Activated CD4-positive, CD25-positive, alpha-beta regulatory T cell treated with anti-CD3 and anti-CD28 coated beads, Interleukin-2, amount 50 U/mL, for 16 hours (primary cell): ENCODE data around the gene NMT1.

ENCODE experiments used
- DNase-seq: peaks from one replicate; pipeline ENCODE4 v3.0.0-alpha.2; 2020; ENCODE audit warnings: low read depth, low spot score

NMT1 gene

DNA sequence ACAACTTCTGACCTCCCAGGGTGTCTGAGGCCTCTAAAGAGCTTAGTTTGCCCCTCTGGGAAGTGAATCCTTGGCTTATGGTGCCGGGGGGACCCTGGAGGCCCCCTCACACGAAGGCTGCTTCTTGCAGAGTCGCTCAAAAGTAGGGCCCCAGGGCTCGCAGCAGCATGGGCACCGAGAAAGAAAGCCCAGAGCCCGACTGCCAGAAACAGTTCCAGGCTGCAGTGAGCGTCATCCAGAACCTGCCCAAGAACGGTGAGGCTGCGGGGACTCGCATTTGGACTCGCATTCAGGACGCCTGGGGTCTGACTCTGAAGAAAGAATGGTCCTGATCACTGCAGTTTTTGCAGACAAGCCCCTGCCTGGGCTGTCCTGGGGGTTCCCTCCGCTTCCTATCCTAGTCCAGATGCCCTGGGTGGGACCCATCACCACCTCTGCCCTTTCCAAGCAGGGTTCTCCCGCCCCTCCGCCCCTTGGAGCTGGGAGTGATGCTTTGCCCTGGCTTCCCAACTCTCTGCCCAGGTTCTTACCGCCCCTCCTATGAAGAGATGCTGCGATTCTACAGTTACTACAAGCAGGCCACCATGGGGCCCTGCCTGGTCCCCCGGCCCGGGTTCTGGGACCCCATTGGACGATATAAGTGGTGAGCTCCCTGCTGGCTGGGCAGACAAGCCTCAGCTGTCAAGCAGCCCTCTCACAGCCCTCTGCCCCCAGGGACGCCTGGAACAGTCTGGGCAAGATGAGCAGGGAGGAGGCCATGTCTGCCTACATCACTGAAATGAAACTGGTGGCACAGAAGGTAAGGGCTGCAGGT, 75.1 kb downstream of the NMT1 start:
- no peak for DNase-seq

DNA sequence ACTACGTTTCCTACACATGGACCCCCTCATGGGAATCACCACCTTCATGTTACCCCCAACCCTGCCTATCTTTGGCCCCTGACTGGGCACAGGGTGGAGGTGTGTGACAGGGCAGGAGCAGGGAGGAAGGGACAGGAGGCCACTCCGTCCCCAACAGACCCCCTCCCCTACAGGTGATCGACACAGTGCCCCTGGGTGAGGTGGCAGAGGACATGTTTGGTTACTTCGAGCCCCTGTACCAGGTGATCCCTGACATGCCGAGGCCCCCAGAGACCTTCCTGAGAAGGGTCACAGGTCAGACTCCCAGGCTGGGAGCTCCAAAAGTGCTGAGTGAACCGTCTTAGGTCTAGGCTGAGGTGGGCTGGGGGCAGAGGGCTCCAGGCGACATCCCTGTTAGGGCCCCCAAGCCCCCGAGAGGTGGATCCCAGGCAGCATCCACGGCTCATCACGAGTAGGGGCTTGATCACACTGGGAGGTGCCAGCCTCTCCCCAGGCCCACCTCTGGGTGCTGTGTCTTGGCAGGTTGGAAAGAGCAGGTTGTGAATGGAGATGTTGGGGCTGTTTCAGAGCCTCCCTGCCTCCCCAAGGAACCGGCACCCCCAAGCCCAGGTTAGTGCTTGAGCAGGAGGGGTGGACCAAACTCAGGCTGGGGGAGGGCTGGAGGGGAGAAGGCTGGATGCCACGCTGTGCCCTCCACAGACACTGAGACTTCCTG, 75.9 kb downstream of the NMT1 start:
- no peak for DNase-seq

DNA sequence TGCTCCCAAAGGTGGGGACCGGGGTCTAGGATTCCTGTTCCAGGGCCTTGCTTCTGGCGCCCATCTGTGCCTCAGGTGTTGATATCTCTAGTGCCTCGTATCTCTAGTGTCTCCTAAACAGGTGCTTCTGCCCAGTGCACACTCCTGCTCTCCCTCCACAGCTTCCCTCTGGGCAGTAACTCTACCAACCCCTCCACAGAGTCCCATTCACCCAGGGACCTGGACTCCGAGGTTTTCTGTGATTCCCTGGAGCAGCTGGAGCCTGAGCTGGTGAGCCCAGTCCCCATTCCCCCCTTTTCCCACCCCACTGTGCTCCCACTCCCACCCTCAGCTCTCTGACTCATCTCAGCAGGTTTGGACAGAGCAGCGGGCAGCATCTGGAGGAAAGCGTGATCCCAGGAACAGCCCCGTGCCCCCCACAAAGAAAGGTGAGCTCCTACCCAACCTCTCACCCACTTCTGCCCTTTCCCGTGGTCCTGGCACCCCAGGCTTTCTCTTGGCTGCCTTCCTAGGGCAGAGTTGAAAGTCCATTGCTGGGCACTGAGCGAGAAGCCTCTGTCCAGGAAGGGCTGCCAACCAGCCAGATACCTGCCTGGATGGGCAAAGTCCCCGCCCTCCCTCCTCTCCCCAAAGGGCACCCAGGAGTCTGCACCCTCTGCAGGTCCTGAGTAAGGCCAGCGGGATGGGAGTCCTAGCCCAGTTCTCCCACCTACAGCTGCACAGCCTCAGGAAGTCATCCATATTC, 76.6 kb downstream of the NMT1 start:
- no peak for DNase-seq

DNA sequence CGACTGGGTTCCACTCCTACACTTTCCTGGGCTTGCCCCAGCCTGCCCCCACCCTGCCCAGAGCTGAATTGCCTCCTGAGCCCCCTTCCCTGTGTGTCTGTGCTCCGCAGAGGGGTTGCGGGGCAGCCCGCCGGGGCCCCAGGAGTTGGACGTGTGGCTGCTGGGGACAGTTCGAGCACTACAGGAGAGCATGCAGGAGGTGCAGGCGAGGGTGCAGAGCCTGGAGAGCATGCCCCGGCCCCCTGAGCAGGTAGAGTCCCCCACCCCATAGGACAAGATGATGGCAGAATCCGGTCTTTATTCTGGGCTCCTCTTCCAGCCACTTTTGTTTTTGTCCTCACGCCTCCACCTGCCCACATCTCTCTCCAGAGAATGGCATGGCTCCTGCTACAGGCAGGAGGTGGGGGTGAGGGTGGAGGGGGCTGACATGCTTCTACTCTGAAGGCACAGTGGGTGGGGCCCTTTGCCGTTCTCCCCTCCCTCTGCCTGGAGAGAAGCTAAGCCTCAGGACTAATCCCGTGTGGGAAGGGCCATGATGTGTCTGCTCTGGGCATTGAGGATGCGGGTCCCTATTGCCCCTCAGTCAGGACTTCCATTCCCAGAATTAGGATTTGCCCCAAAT, 77.9 kb downstream of the NMT1 start:
- no peak for DNase-seq

DNA sequence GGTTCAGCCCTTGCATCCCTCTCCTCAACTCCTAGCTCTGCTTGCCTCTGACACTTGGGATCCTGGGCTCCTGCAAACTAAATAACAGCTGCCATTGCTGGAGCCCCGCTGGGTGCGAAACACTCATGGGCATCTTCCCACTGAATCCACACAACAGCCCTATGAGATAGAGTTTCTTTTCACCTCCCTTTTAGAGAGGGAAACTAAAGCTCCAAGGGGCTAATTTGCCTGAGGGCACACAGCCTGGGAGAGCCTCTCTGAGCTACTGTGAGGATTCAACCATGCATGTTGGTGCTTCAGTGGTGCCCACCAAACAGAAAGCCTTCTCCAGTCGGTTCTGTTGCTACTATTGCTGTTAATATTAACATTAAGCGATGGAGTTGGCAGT, 78.4 kb downstream of the NMT1 start:
- no peak for DNase-seq

DNA sequence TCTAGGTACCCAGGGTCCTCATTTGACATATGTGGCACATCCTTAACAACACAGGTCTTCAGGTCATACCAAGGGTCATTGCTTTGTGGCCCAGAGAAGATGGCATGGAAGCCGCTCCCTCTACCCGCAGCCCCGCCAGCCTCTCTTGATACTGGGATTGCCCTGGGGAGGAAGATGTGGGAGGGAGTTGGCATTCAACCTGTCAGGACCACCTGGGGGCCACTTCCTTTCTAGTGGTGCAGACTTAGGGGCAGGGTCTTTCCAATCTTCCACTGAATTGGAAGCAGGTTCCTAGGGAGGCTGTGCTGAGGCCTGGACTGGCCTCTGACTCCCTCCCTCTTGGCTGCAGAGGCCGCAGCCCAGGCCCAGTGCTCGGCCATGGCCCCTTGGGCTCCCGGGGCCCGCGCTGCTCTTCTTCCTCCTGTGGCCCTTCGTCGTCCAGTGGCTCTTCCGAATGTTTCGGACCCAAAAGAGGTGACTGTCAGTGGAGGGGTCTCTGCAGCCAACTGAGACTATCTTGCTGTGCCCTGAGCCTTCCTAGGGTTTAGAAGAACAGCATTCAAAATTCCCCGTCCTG, 82.1 kb downstream of the NMT1 start:
- DNase-seq: no peak

DNA sequence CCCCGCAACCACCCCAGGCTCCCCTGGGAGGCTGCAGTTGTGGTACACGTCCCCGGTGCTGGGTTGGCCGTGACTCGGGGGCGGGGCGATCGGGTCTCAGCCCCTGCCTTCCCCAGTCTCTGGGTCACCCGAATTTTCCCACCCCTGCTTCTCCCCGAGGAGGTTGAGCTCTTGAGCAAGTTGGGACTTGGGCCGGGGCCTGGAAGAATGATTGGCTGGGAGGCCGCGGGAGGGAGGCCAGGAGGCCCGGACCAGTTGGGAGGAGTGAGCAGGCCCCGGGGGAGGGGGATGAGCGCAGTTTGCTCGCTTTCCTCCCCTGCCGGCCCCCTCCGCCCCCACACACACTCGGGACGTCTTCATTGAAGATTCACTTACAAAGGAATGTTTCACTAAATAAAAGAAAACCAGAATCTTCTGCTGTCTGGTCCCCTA, 82.7 kb downstream of the NMT1 start:
- no peak for DNase-seq

DNA sequence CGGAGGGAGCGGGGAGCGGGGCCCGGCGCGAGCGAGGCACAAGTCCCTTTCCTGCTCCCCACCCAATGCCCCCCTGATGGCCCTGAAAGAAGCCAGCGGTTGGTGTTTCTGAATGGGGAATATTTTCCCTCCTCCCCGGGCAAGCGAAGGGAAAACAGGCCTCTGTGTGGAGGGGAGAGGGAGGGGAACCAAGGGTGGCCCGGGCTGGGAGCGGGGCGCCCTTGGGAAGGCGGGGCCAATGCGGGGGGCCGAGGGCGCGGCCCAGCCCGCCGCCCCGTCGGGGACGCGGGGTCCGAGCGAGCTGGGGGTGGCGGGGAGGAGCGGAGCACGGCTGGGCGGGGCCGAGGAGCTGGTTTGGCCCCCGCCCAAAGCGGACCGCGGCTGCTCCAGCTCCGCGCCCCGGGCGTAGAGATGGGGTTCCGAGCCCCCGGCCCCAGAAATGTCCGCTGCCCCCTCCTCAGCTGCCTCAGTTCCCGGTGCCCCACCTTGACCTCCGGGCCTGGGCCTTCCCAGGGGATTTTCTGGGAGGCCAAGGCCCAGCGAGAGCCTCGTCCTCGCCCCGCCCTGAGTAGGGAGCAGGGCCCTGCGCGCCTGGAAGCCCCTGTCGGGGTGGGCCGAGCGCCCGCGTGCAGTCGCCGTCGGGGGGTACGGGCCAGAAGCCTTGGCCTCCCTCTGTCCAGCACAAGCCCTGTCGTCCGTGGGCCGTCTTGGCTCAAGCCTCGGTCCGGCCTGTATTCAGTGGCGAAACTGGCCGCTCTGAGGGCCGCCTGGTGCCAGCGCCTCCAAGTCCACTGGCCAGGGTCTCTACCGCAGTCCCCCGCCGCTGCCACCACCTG, 83.3 kb downstream of the NMT1 start:
- no peak for DNase-seq

GRCh38 chr17:45145035-45145389, 83.9 kb downstream of the NMT1 start:
- no peak for DNase-seq

- no peak for DNase-seq
Observed at GRCh38 chr17:45146166-45146565, 85.0 kb downstream of the NMT1 start.

DNA sequence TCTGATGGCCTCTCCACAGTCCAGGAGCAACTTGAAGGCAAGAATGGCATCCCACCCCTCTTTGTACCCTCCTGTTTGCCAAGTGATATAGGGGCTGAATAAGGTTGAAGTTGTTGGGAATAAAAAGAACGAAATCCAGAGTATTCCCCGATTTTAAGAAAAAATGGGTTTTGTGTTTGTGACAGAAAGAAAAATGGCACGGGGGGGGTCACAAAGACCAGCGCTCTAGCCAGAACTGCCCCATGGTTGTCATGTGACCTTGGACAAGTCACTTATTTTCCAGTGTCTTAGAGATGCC, 85.4 kb downstream of the NMT1 start:
- no peak for DNase-seq

DNA sequence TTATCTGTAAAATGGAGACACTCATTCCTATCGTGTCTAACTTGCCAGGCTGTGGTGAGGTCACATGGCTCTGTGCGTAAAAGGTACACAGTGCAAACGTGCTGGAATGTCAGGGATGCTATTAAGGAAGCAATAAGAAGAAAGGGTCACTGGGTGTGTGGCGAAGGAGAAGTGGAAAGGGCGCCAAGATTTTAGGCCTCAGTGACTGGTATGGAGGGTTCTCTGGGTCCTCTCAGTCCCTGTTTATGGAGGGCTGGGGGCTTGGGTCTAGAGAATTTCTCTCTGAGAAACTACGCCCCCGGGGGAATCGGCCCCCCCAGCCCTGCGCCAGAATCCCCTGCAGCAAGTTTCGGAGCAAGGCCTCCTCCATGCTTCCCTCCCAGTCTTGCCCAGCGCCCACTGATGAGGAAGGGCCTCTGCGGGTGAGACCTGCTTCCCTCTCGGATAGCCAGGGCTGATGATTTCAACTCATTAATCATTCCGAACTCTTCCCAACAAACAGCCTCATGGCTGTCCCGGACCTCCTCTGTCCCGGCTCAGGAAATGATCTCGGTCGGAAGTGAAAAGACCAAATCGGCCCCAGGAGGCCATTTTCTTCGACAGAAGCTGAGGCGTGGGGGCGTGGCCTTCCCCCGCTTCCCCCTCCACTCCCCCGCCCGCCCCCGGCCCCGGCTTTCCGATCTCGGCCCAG, 85.9 kb downstream of the NMT1 start:
- DNase-seq: no peak

DNA sequence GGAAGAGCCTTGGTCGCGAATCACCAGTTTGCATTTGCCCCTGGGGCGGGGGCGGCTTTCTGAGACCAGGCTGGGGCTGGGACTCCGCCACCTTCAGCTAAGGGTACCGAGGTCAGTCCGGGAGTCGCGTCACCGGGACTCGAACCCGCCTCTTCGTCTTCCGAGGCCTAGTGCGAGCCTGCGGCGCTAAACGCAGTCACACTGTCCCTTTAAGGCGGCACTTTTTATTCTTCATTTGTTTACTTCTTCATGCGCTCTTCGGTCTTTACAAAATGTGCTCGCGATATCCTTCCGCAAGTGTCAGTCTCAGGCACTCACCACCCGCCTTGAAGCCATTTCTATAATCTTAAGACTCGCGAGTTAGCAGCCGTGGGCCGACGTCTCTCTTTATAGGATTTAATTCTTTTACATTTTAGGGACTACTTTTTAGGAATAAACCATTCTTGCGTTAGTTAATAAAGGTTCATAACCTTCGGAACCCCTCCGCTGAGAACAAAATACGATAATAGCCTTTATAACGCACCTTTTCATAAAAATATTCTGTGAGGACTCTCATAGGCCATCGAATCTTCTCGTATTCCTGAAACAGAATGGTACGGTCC, 86.6 kb downstream of the NMT1 start:
- DNase-seq: peak; percentile 54

DNA sequence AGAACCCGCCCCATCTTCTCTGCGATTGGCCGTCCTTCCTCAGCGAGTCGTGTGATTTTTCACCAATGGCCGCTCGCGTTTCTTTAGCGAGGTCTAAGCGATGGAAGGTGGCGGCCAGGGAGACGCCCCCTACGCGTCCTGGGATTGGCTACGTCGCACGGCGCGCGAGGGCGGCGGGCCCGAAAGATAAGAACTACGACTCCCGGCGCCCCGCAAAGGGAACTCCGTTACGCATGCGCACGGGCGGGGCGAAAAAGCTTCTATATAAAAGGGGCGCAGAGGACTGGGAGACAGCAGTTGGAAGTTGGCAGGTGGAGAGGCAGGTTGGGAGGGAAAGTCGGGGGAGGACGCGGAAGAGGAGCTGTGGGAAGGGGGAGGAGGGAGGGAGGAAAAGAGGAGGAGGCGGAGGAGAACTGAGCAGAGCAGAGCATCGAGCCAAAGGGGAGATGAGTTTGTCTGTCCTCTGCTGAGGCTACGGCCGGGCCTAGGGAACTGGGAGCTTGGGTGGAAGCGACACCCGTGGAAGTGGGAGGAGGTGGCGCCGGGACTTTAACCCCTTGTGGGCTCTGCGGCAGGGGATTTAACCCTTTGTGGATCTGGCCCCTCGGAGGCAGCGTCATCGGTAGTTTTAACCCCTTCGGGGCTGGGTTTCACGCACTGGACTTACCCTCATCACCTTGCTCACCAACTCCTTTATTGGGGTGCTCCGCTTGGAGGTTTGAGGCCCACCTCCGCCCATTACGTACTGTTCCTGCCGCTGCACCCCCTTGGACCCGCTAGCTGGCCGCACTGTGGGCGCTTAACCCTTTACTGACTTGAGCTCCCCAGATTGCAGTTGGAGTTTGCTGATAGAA, 87.3 kb downstream of the NMT1 start, which contains the start of gene HEXIM1:
Gene HEXIM1 (plus strand): TSS at position 293 of the 854 bp plus-strand sequence. CDS start 716 bp downstream, outside the sequence.
- DNase-seq: peak; percentile 99

DNA sequence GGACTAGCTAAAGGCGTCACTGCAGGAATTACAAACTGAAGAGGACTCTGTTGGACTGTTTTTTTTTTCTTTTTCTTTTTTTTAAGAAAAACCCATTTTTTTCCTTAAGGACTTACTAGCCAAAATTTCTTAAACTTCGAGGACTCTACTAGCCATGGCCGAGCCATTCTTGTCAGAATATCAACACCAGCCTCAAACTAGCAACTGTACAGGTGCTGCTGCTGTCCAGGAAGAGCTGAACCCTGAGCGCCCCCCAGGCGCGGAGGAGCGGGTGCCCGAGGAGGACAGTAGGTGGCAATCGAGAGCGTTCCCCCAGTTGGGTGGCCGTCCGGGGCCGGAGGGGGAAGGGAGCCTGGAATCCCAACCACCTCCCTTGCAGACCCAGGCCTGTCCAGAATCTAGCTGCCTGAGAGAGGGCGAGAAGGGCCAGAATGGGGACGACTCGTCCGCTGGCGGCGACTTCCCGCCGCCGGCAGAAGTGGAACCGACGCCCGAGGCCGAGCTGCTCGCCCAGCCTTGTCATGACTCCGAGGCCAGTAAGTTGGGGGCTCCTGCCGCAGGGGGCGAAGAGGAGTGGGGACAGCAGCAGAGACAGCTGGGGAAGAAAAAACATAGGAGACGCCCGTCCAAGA, 88.0 kb downstream of the NMT1 start:
- peak; percentile 65 for DNase-seq

DNA sequence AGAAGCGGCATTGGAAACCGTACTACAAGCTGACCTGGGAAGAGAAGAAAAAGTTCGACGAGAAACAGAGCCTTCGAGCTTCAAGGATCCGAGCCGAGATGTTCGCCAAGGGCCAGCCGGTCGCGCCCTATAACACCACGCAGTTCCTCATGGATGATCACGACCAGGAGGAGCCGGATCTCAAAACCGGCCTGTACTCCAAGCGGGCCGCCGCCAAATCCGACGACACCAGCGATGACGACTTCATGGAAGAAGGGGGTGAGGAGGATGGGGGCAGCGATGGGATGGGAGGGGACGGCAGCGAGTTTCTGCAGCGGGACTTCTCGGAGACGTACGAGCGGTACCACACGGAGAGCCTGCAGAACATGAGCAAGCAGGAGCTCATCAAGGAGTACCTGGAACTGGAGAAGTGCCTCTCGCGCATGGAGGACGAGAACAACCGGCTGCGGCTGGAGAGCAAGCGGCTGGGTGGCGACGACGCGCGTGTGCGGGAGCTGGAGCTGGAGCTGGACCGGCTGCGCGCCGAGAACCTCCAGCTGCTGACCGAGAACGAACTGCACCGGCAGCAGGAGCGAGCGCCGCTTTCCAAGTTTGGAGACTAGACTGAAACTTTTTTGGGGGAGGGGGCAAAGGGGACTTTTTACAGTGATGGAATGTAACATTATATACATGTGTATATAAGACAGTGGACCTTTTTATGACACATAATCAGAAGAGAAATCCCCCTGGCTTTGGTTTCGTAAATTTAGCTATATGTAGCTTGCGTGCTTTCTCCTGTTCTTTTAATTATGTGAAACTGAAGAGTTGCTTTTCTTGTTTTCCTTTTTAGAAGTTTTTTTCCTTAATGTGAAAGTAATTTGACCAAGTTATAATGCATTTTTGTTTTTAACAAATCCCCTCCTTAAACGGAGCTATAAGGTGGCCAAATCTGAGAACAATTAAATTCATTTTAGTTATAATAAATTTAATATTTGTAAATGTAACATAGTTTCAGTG, 88.8 kb downstream of the NMT1 start:
- no peak for DNase-seq
